GM12878 (cell line): Measurements from ENCODE around the gene SMCO1.

Experiments
- CHD4 ChIP-seq: fragments of 200-600 bp; sonication (generic); IDR thresholded peaks from 2 replicates; pipeline ENCODE4 v1.6.1; 2016; ENCODE audit warnings: mild to moderate bottlenecking
- CTCF ChIP-seq, 3 experiments: IDR thresholded peaks in 2 of 3; conservative IDR thresholded peaks in 1 of 3; 2 replicates each; pipeline ENCODE4 v1.5.1; 2011; ENCODE audit warnings: low read depth in 3 of 3, low read length in 3 of 3, mild to moderate bottlenecking in 3 of 3, control low read depth in 2 of 3, moderate library complexity in 2 of 3, inconsistent platforms in 1 of 3, mixed read lengths in 1 of 3; ENCODE audit not compliant: control insufficient read depth in 2 of 3, insufficient read depth in 1 of 3; ENCODE audit errors: extremely low read depth in 1 of 3
- HSF1 ChIP-seq: fragments of 150-350 bp; IDR thresholded peaks from 2 replicates; pipeline ENCODE4 v1.6.1; 2014; ENCODE audit warnings: mild to moderate bottlenecking, low read depth, low read length
- NBN ChIP-seq: fragments of 450-650 bp; IDR thresholded peaks from 2 replicates; pipeline ENCODE4 v1.6.1; 2016
- NR2F1 ChIP-seq: fragments of 450-650 bp; conservative IDR thresholded peaks from 2 replicates; pipeline ENCODE4 v1.6.1; 2017; ENCODE audit warnings: mild to moderate bottlenecking
- PRDM15 ChIP-seq: fragments of 450-650 bp; formaldehyde crosslinking; IDR thresholded peaks from 2 replicates; pipeline ENCODE4 v1.4.0; 2020; ENCODE audit warnings: mild to moderate bottlenecking, moderate library complexity
- RAD21 ChIP-seq: IDR thresholded peaks from 2 replicates; pipeline ENCODE4 v1.6.1; 2011; ENCODE audit warnings: mild to moderate bottlenecking, low read depth, low read length, moderate library complexity; ENCODE audit not compliant: insufficient read depth
- REST ChIP-seq: IDR thresholded peaks from 2 replicates; pipeline ENCODE4 v1.6.1; 2012; ENCODE audit warnings: mild to moderate bottlenecking, low read depth, low read length
- SMAD1 ChIP-seq: fragments of 450-650 bp; IDR thresholded peaks from 2 replicates; pipeline ENCODE4 v1.6.1; 2018; ENCODE audit warnings: mild to moderate bottlenecking, low read depth; ENCODE audit not compliant: partially characterized antibody
- YY1 ChIP-seq: IDR thresholded peaks from 2 replicates; pipeline ENCODE4 v1.6.1; 2011; ENCODE audit warnings: low read depth, mild to moderate bottlenecking, low read length

- TF ChIP-seq CHD4 (no peak), PRDM15 (CRISPR knock-in tag) (no peak), NR2F1 (no peak), NBN (no peak), CTCF (IDR thresholded peaks at IDR 0.05 in 2 of 3, conservative IDR thresholded peaks at IDR 0.05 in 1 of 3; ENCODE audit: control insufficient read depth in 2 of 3, extremely low read depth in 1 of 3, insufficient read depth in 1 of 3, low read depth in 3 of 3, low read length in 3 of 3) (no peak), RAD21 (no peak), HSF1 (no peak), SMAD1 (no peak), REST (no peak), YY1 (no peak)
Measured at GRCh38 chr3:196514913-196515621, at the start of gene SMCO1.
